H1 (cell line): Measurements from ENCODE around the gene KDM8. TPM values are rescaled to one million over a fixed set of nuclear protein-coding genes. Genes with fewer than 3 reads are reported as not detected.

Experiments used
- CTCF ChIA-PET: fragments of 300-600 bp; sonication (Branson Sonifier 250); formaldehyde crosslinking; loops from one replicate; lab custom pipeline; 2021; ENCODE audit not compliant: partially characterized antibody; lab: Charles Lee
- POLR2A ChIA-PET: fragments of 300-600 bp; sonication (Branson Sonifier 250); formaldehyde crosslinking; loops from one replicate; lab custom pipeline; 2021; ENCODE audit warnings: inconsistent platforms; ENCODE audit not compliant: partially characterized antibody; lab: Charles Lee
- DNase-seq, 2 experiments: peaks; one replicate each; pipeline versions ENCODE4 v3.0.0 to v3.0.0-alpha.2; 2010 to 2022; ENCODE audit warnings: low spot score in 2 of 2, low read depth in 1 of 2, mixed read lengths in 1 of 2
- FAIRE-seq: peaks from 2 replicates; lab custom pipeline; 2011; peaks lifted over from hg19 to GRCh38; lab: Jason Lieb, UNC
- H2AFZ ChIP-seq: 2 replicates; pipeline ENCODE4 v1.8.1; 2012; ENCODE audit warnings: low read length, inconsistent platforms
- H2AK5ac ChIP-seq: 2 replicates; pipeline ENCODE4 v1.6.1; 2013; ENCODE audit warnings: low read depth, low read length
- H2BK120ac ChIP-seq: replicated peaks from 2 replicates; pipeline ENCODE3; 2013; ENCODE audit warnings: low read depth, low read length, inconsistent platforms
- H2BK12ac ChIP-seq: 2 replicates; pipeline ENCODE4 v1.6.1; 2013; ENCODE audit warnings: low read depth, low read length
- H2BK15ac ChIP-seq: 2 replicates; pipeline ENCODE4 v1.6.1; 2013; ENCODE audit warnings: low read length
- H2BK20ac ChIP-seq: 2 replicates; pipeline ENCODE4 v1.6.1; 2013; ENCODE audit warnings: low read length
- H2BK5ac ChIP-seq: 2 replicates; pipeline ENCODE4 v1.6.1; 2013; ENCODE audit warnings: low read depth, low read length
- H3K14ac ChIP-seq: 2 replicates; pipeline ENCODE4 v1.6.1; 2013; ENCODE audit warnings: inconsistent platforms; ENCODE audit not compliant: insufficient read length
- H3K18ac ChIP-seq: 2 replicates; pipeline ENCODE4 v1.6.1; 2013; ENCODE audit warnings: low read length; ENCODE audit errors: extremely low read depth
- H3K23ac ChIP-seq: 2 replicates; pipeline ENCODE4 v1.6.1; 2013; ENCODE audit warnings: inconsistent platforms; ENCODE audit not compliant: insufficient read length
- H3K23me2 ChIP-seq: 2 replicates; pipeline ENCODE4 v1.6.1; 2013; ENCODE audit warnings: low read depth, low read length
- H3K27ac ChIP-seq: 2 replicates; pipeline ENCODE4 v1.6.1; 2011; ENCODE audit warnings: low read depth, low read length, inconsistent platforms
- H3K27me3 ChIP-seq, 4 experiments: replicated peaks in 1 of 4; 1 replicate in 1 of 4; 2 replicates in 3 of 4; pipeline versions ENCODE4 v1.6.1 to v1.8.1; 2011 to 2013; ENCODE audit warnings: low read length in 3 of 4, mild to moderate bottlenecking in 3 of 4, inconsistent platforms in 2 of 4, mixed read lengths in 2 of 4, moderate library complexity in 1 of 4; ENCODE audit not compliant: control insufficient read depth in 3 of 4, insufficient read depth in 3 of 4; ENCODE audit errors: extremely low read depth in 1 of 4
- H3K36me3 ChIP-seq, 4 experiments: 2 replicates each; pipeline versions ENCODE4 v1.6.1 to v1.8.1; 2011 to 2013; ENCODE audit warnings: mild to moderate bottlenecking in 4 of 4, low read length in 3 of 4, moderate library complexity in 2 of 4, control low read depth in 1 of 4, inconsistent platforms in 1 of 4; ENCODE audit not compliant: insufficient read depth in 4 of 4, control insufficient read depth in 2 of 4
- H3K4ac ChIP-seq: replicated peaks from 2 replicates; pipeline ENCODE3; 2013; ENCODE audit warnings: low read length, low read depth, mixed read lengths, inconsistent platforms; ENCODE audit not compliant: insufficient read length
- H3K4me1 ChIP-seq, 4 experiments: replicated peaks in 1 of 4; 1 replicate in 1 of 4; 2 replicates in 3 of 4; pipeline versions ENCODE4 v1.6.1 to v1.8.1; 2011 to 2013; ENCODE audit warnings: low read length in 3 of 4, inconsistent platforms in 2 of 4, mixed read lengths in 1 of 4; ENCODE audit not compliant: insufficient read depth in 4 of 4, control insufficient read depth in 3 of 4
- H3K4me2 ChIP-seq, 2 experiments: 2 replicates each; pipeline versions ENCODE4 v1.6.1 to v1.8.1; 2011 to 2013; ENCODE audit warnings: low read depth in 2 of 2, low read length in 2 of 2, control low read depth in 1 of 2, inconsistent platforms in 1 of 2, mild to moderate bottlenecking in 1 of 2; ENCODE audit not compliant: insufficient read depth in 1 of 2
- H3K4me3 ChIP-seq, 4 experiments: fragments of 200-600, 300-600 bp in 1 of 4; sonication (generic), shearing (Covaris generic), sonication (Bioruptor Twin) in 1 of 4; 2 replicates each; pipeline versions ENCODE4 v1.5.1 to v1.8.1; 2011 to 2016; ENCODE audit warnings: low read length in 4 of 4, low read depth in 3 of 4, control low read depth in 2 of 4, inconsistent platforms in 2 of 4, mild to moderate bottlenecking in 2 of 4, mixed read lengths in 1 of 4, moderate library complexity in 1 of 4; ENCODE audit not compliant: insufficient read depth in 2 of 4; ENCODE audit errors: extremely low read depth in 1 of 4
- H3K56ac ChIP-seq: replicated peaks from 2 replicates; pipeline ENCODE3; 2013; ENCODE audit warnings: low read depth, mild to moderate bottlenecking, mixed read lengths, low read length, inconsistent platforms; ENCODE audit not compliant: insufficient read length
- H3K79me1 ChIP-seq: 2 replicates; pipeline ENCODE4 v1.6.1; 2013; ENCODE audit warnings: low read depth, low read length, control low read depth
- H3K79me2 ChIP-seq, 2 experiments: 2 replicates each; pipeline versions ENCODE4 v1.6.1 to v1.8.1; 2012 to 2013; ENCODE audit warnings: low read length in 2 of 2, mild to moderate bottlenecking in 2 of 2, inconsistent platforms in 1 of 2; ENCODE audit not compliant: insufficient read depth in 2 of 2, control insufficient read depth in 1 of 2
- H3K9ac ChIP-seq, 4 experiments: replicated peaks in 1 of 4; 1 replicate in 1 of 4; 2 replicates in 3 of 4; pipeline versions ENCODE4 v1.6.1 to v1.8.1; 2011 to 2013; ENCODE audit warnings: low read depth in 3 of 4, low read length in 3 of 4, control low read depth in 2 of 4, mild to moderate bottlenecking in 2 of 4, moderate library complexity in 2 of 4, inconsistent platforms in 1 of 4; ENCODE audit errors: extremely low read depth in 1 of 4
- H3K9me3 ChIP-seq, 2 experiments: 2 replicates each; pipeline versions ENCODE4 v1.6.1 to v1.8.1; 2012 to 2013; ENCODE audit warnings: mild to moderate bottlenecking in 2 of 2, moderate library complexity in 2 of 2, control low read depth in 1 of 2, inconsistent platforms in 1 of 2, low read depth in 1 of 2, low read length in 1 of 2, mixed read lengths in 1 of 2; ENCODE audit not compliant: insufficient read depth in 2 of 2
- H4K20me1 ChIP-seq, 2 experiments: replicated peaks in 1 of 2; 2 replicates each; pipeline versions ENCODE3 to v1.8.1; 2011 to 2013; ENCODE audit warnings: inconsistent platforms in 2 of 2, low read length in 2 of 2, mild to moderate bottlenecking in 1 of 2; ENCODE audit not compliant: insufficient read depth in 2 of 2, control insufficient read depth in 1 of 2
- H4K5ac ChIP-seq: 2 replicates; pipeline ENCODE4 v1.6.1; 2013; ENCODE audit warnings: low read length, low read depth, mixed read lengths, inconsistent platforms; ENCODE audit not compliant: insufficient read length
- H4K8ac ChIP-seq: 2 replicates; pipeline ENCODE4 v1.8.0; 2013; ENCODE audit warnings: mild to moderate bottlenecking, moderate library complexity, low read length, inconsistent platforms; ENCODE audit not compliant: insufficient read depth; ENCODE audit errors: extremely low read depth
- H4K91ac ChIP-seq: replicated peaks from 2 replicates; pipeline ENCODE3; 2013; ENCODE audit warnings: low read length, mixed read lengths, inconsistent platforms; ENCODE audit not compliant: insufficient read length
- GABPA ChIP-seq: IDR thresholded peaks from 2 replicates; pipeline ENCODE4 v1.6.1; 2011; ENCODE audit warnings: mild to moderate bottlenecking, low read length, moderate library complexity, borderline replicate concordance; ENCODE audit not compliant: insufficient read depth
- SIN3A ChIP-seq, 2 experiments: IDR thresholded peaks in 1 of 2; conservative IDR thresholded peaks in 1 of 2; 2 replicates each; pipeline ENCODE4 v1.6.1; 2011 to 2012; ENCODE audit warnings: low read length in 2 of 2, improper control_type of control experiment in 1 of 2, low read depth in 1 of 2, mild to moderate bottlenecking in 1 of 2
- SP4 ChIP-seq: IDR thresholded peaks from 2 replicates; pipeline ENCODE4 v1.6.1; 2012; ENCODE audit warnings: low read length, inconsistent platforms
- WGBS, 2 experiments: shearing (Covaris generic) in 1 of 2; methylation state at CpG; one replicate each; pipeline versions ENCODE4 v1.1.6 to v1.1.7; 2013 to 2015; ENCODE audit warnings: low lambda C conversion rate in 2 of 2, mixed read lengths in 2 of 2, inconsistent platforms in 1 of 2, low coverage in 1 of 2, missing lambda C conversion rate in 1 of 2; ENCODE audit not compliant: insufficient replicate concordance in 2 of 2, insufficient coverage in 1 of 2, insufficient read length in 1 of 2; ENCODE audit errors: extremely low coverage in 1 of 2, missing lambda C conversion rate in 1 of 2; 5-methylcytosine and 5-hydroxymethylcytosine counted together
- polyA plus RNA-seq, 7 experiments: library from polyadenylated mRNA; depleted of rRNA in 3 of 7; stranded (reverse) in 5 of 7; unstranded in 2 of 7; fragments of >200 nt in 5 of 7; fragments of 200-250 nt in 2 of 7; gene quantifications; 1 replicate in 5 of 7; 2 replicates in 1 of 7; 4 replicates in 1 of 7; pipeline versions ENCODE4 v1.2.1 to v1.2.3, GENCODE V29; 2011 to 2013; ENCODE audit warnings: missing spikeins in 2 of 7, mixed read lengths in 2 of 7
- total RNA-seq: library from RNA; stranded (reverse); fragmentation: NEBNext Ultra II Directional; extraction: Animal tissue kit (Norgen Biotek cat#: 25700); gene quantifications from 2 replicates; pipeline ENCODE4 v1.2.1, GENCODE V29; 2021
- TF ChIP-seq, protein P1 (sequence below): IDR thresholded peaks from 2 replicates; pipeline ENCODE4 v1.6.1; 2011; ENCODE audit warnings: low read depth, mild to moderate bottlenecking, low read length; ENCODE audit not compliant: insufficient read depth
- TF ChIP-seq, protein P2 (sequence below): IDR thresholded peaks from 2 replicates; pipeline ENCODE4 v1.6.1; 2012; ENCODE audit warnings: inconsistent platforms
- TF ChIP-seq, protein P3 (sequence below): IDR thresholded peaks from 2 replicates; pipeline ENCODE4 v1.6.1; 2012; ENCODE audit warnings: low read length, inconsistent platforms

Gene KDM8
- total and polyA plus RNA-seq, 2 of the 8 experiments (the other 6 are each of a cell fraction or from before 2014, with no cell fraction given) = 10.3 to 12.8 TPM

DNA sequence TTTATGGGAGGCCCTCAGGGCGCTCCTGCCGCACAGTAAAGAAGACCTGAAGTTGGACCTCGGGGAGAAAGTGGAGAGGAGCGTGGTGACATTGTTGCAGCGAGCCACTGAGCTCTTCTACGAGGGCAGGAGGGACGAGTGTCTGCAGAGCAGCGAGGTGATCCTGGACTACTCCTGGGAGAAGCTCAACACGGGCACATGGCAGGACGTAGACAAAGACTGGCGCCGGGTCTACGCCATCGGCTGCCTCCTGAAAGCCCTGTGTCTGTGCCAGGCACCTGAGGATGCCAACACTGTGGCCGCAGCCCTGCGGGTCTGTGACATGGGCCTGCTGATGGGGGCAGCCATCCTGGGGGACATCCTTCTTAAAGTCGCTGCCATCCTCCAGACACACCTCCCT lies 6.8 kb downstream of the KDM8 start:
- CTCF ChIA-PET = interaction anchor here (0.7 to 1.8 kb wide), 8 partner anchors 9 to 158 kb away, joined by 3 to 7 read pairs (median 3); no protein-coding TSS in a partner anchor
- Histone ChIP-seq H3K23me2 (no peaks in the 10 kb centered on the region), H3K56ac (no peak overlapping the region), H3K27me3 (no peaks in the 10 kb centered on the region), H2AFZ (no peak overlapping the region), H3K79me1 (no peaks in the 10 kb centered on the region), H3K79me2 (peaks cover 0 to 4% of the 10 kb centered on the region in 2 experiments; a peak in 1 of 4 replicates), H2BK20ac (no peak overlapping the region), H2BK120ac (no peak overlapping the region), H3K18ac (no peak overlapping the region), H3K4ac (no peak overlapping the region), H2BK15ac (no peak overlapping the region), H4K5ac (no peak overlapping the region), H3K27ac (no peak overlapping the region), H3K4me3 (no peak overlapping the region), H2BK5ac (no peak overlapping the region), H3K4me1 (no peaks in the 10 kb centered on the region), H4K91ac (no peak overlapping the region), H2AK5ac (no peak overlapping the region), H2BK12ac (no peak overlapping the region), H3K23ac (no peak overlapping the region), H3K14ac (no peak overlapping the region), H4K20me1 (peaks cover 0 to 2% of the 10 kb centered on the region in 2 experiments), H3K4me2 (no peak overlapping the region), H3K36me3 (peaks cover 0 to 15% (median 2%) of the 10 kb centered on the region in 4 experiments; a peak in 4 of 8 replicates), H4K8ac (peak overlapping the region; percentile 17; the same call in 1 of the 2 replicates), H3K9me3 (no peaks in the 10 kb centered on the region), H3K9ac (no peak overlapping the region; a peak in 1 of 7 replicates)
- TF ChIP-seq SIN3A (conservative IDR thresholded peaks at IDR 0.05 in 1 of 2, IDR thresholded peaks at IDR 0.05 in 1 of 2; ENCODE audit: low read depth in 1 of 2, low read length in 2 of 2) (no peak), SP4 (no peak), GABPA (no peak)
- TF ChIP-seq, protein P1, sequence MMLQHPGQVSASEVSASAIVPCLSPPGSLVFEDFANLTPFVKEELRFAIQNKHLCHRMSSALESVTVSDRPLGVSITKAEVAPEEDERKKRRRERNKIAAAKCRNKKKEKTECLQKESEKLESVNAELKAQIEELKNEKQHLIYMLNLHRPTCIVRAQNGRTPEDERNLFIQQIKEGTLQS = no peak
- TF ChIP-seq, protein P2, sequence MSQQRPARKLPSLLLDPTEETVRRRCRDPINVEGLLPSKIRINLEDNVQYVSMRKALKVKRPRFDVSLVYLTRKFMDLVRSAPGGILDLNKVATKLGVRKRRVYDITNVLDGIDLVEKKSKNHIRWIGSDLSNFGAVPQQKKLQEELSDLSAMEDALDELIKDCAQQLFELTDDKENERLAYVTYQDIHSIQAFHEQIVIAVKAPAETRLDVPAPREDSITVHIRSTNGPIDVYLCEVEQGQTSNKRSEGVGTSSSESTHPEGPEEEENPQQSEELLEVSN = no peak
- TF ChIP-seq, protein P3, sequence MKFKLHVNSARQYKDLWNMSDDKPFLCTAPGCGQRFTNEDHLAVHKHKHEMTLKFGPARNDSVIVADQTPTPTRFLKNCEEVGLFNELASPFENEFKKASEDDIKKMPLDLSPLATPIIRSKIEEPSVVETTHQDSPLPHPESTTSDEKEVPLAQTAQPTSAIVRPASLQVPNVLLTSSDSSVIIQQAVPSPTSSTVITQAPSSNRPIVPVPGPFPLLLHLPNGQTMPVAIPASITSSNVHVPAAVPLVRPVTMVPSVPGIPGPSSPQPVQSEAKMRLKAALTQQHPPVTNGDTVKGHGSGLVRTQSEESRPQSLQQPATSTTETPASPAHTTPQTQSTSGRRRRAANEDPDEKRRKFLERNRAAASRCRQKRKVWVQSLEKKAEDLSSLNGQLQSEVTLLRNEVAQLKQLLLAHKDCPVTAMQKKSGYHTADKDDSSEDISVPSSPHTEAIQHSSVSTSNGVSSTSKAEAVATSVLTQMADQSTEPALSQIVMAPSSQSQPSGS = no peak
- DNase-seq (no peak), FAIRE-seq (no peak)
- POLR2A ChIA-PET = interaction anchor here (2.0 kb wide), 1 partner anchor 11 kb away, joined by 6 read pairs; no protein-coding TSS in a partner anchor
- 89% methylated on average over 17 of the region's 17 CpGs; no CpG with 5 or more reads in 1 of the 2 experiments for WGBS, 2 experiments
